HepG2 (cell line): ENCODE data around the gene ZFP36L2. TPM values are rescaled to one million over a fixed set of nuclear protein-coding genes. Genes with fewer than 3 reads are reported as not detected.

Source experiments
- EZH2 ChIP-seq: conservative IDR thresholded peaks from 2 replicates; pipeline ENCODE4 v1.6.1; 2012; ENCODE audit warnings: mild to moderate bottlenecking, low read depth, low read length, moderate library complexity
- FOXM1 ChIP-seq: sonication (generic); formaldehyde crosslinking; IDR thresholded peaks from 2 replicates; pipeline ENCODE4 v1.5.0; 2020; ENCODE audit warnings: missing genetic modification reagents
- GABPA ChIP-seq, 2 experiments: IDR thresholded peaks; 2 replicates each; pipeline ENCODE4 v1.6.1; 2011 to 2016; ENCODE audit warnings: low read depth in 2 of 2, low read length in 1 of 2, missing biosample characterization in 1 of 2, missing genetic modification characterization in 1 of 2
- GLI4 ChIP-seq: sonication (generic); formaldehyde crosslinking; IDR thresholded peaks from 2 replicates; pipeline ENCODE4 v1.5.1; 2020; ENCODE audit warnings: missing genetic modification reagents, mild to moderate bottlenecking, moderate library complexity, borderline replicate concordance
- HES4 ChIP-seq: sonication (generic); formaldehyde crosslinking; IDR thresholded peaks from 2 replicates; pipeline ENCODE4 v1.9.0; 2021; ENCODE audit warnings: mild to moderate bottlenecking, missing genetic modification reagents, borderline replicate concordance
- IRF9 ChIP-seq: sonication (generic); formaldehyde crosslinking; IDR thresholded peaks from 2 replicates; pipeline ENCODE4 v1.8.0; 2022; ENCODE audit warnings: missing genetic modification reagents, mild to moderate bottlenecking, borderline replicate concordance
- IRX3 ChIP-seq: sonication (generic); formaldehyde crosslinking; IDR thresholded peaks from 2 replicates; pipeline ENCODE4 v1.8.1; 2023; ENCODE audit warnings: mild to moderate bottlenecking, low read depth, missing genetic modification reagents, borderline replicate concordance
- MATR3 ChIP-seq: sonication (generic); formaldehyde crosslinking; IDR thresholded peaks from 2 replicates; pipeline ENCODE4 v1.4.0; 2020; ENCODE audit warnings: missing genetic modification reagents
- MED8 ChIP-seq: sonication (generic); formaldehyde crosslinking; IDR thresholded peaks from 2 replicates; pipeline ENCODE4 v1.8.1; 2023; ENCODE audit warnings: mild to moderate bottlenecking, missing genetic modification reagents; ENCODE audit not compliant: insufficient replicate concordance
- PAX8 ChIP-seq: sonication (generic); formaldehyde crosslinking; IDR thresholded peaks from 2 replicates; pipeline ENCODE4 v1.8.0; 2022; ENCODE audit warnings: mild to moderate bottlenecking, missing genetic modification reagents, borderline replicate concordance
- SP5 ChIP-seq: IDR thresholded peaks from 2 replicates; pipeline ENCODE4 v1.6.1; 2016; ENCODE audit warnings: low read depth, borderline replicate concordance
- STAT6 ChIP-seq: sonication (generic); formaldehyde crosslinking; IDR thresholded peaks from 2 replicates; pipeline ENCODE4 v1.4.0; 2020; ENCODE audit warnings: missing genetic modification reagents, mild to moderate bottlenecking, borderline replicate concordance
- TFDP2 ChIP-seq: sonication (generic); formaldehyde crosslinking; IDR thresholded peaks from 2 replicates; pipeline ENCODE4 v1.4.0; 2020; ENCODE audit warnings: missing genetic modification reagents
- ZBTB4 ChIP-seq: sonication (generic); formaldehyde crosslinking; IDR thresholded peaks from 2 replicates; pipeline ENCODE4 v1.4.0; 2020; ENCODE audit warnings: missing genetic modification reagents, mild to moderate bottlenecking, borderline replicate concordance
- ZFY ChIP-seq: sonication (generic); formaldehyde crosslinking; IDR thresholded peaks from 2 replicates; pipeline ENCODE4 v1.4.0; 2020; ENCODE audit warnings: missing genetic modification reagents
- ZNF207 ChIP-seq: fragments of 450-650 bp; IDR thresholded peaks from 2 replicates; pipeline ENCODE4 v1.6.1; 2016; ENCODE audit warnings: antibody characterized with exemption, borderline replicate concordance
- ZNF24 ChIP-seq: fragments of 450-650 bp; IDR thresholded peaks from 2 replicates; pipeline ENCODE4 v1.6.1; 2017; ENCODE audit warnings: antibody characterized with exemption, mild to moderate bottlenecking
- ZNF337 ChIP-seq: sonication (generic); formaldehyde crosslinking; IDR thresholded peaks from 2 replicates; pipeline ENCODE4 v1.5.1; 2020; ENCODE audit warnings: missing genetic modification reagents, low read depth, mild to moderate bottlenecking, borderline replicate concordance
- ZNF577 ChIP-seq: sonication (generic); formaldehyde crosslinking; IDR thresholded peaks from 2 replicates; pipeline ENCODE4 v1.4.0; 2020; ENCODE audit warnings: mild to moderate bottlenecking, low read depth, missing genetic modification reagents, borderline replicate concordance
- ZNF740 ChIP-seq: sonication (generic); formaldehyde crosslinking; IDR thresholded peaks from 2 replicates; pipeline ENCODE4 v1.4.0; 2020; ENCODE audit warnings: missing genetic modification reagents
- ZSCAN20 ChIP-seq: sonication (generic); formaldehyde crosslinking; IDR thresholded peaks from 2 replicates; pipeline ENCODE4 v1.4.0; 2020; ENCODE audit warnings: missing genetic modification reagents, mild to moderate bottlenecking, borderline replicate concordance
- polyA plus RNA-seq, 8 experiments: library from polyadenylated mRNA; depleted of rRNA in 3 of 8; stranded (reverse) in 7 of 8; unstranded in 1 of 8; fragments of >200 nt; fragmentation: Illumina TruSeq in 4 of 8; extraction: Trizol in 4 of 8; gene quantifications; 2 replicates each; pipeline versions ENCODE4 v1.2.1 to v1.2.3, GENCODE V29; 2011 to 2016; ENCODE audit warnings: low read depth in 4 of 8, missing spikeins in 1 of 8, mixed read lengths in 1 of 8; ENCODE audit not compliant: insufficient read depth in 1 of 8
- total RNA-seq, 5 experiments: library from RNA; depleted of rRNA; stranded (reverse); fragments of >200 nt; fragmentation: Illumina TruSeq; extraction: Trizol; gene quantifications; 2 replicates each; pipeline ENCODE4 v1.2.3, GENCODE V29; 2016; ENCODE audit warnings: low read depth in 1 of 5

The ZFP36L2 gene
- total and polyA plus RNA-seq, 2 of the 13 experiments (the other 11 are each of a cell fraction or from before 2014, with no cell fraction given): 11.2 to 21.8 TPM

GRCh38 chr2:43224571-43225092 is 1.8 kb downstream of the ZFP36L2 start (continued):
- peak; percentile 24; the same call in 1 of the 2 replicates for TF ChIP-seq PAX8 (CRISPR knock-in tag)
- TF ChIP-seq GABPA (IDR thresholded peaks at IDR 0.05; ENCODE audit: low read depth, low read length): no peak
- no peak for TF ChIP-seq GABPA (CRISPR knock-in tag; IDR thresholded peaks at IDR 0.05; ENCODE audit: low read depth)
- TF ChIP-seq ZSCAN20 (CRISPR knock-in tag): no peak
- no peak for TF ChIP-seq MED8 (CRISPR knock-in tag)
- TF ChIP-seq FOXM1 (CRISPR knock-in tag): no peak
- no peak for TF ChIP-seq ZBTB4 (CRISPR knock-in tag)
- no peak for TF ChIP-seq ZNF740 (CRISPR knock-in tag)
- TF ChIP-seq STAT6 (CRISPR knock-in tag): no peak
- TF ChIP-seq HES4: peak; percentile 26; the same call in 1 of the 2 replicates
- TF ChIP-seq TFDP2: no peak; the same call in 1 of the 2 replicates
- no peak for TF ChIP-seq ZNF207
- TF ChIP-seq ZNF577 (CRISPR knock-in tag): no peak
- TF ChIP-seq GLI4 (CRISPR knock-in tag): no peak
- no peak for TF ChIP-seq SP5 (CRISPR knock-in tag)
- TF ChIP-seq ZFY (CRISPR knock-in tag): peak; percentile 55; the same call in 1 of the 2 replicates
- no peak for TF ChIP-seq EZH2
- TF ChIP-seq ZNF337 (CRISPR knock-in tag): no peak
- TF ChIP-seq IRX3: no peak
- no peak for TF ChIP-seq ZNF24
- no peak for TF ChIP-seq MATR3 (CRISPR knock-in tag)
- no peak for TF ChIP-seq IRF9 (CRISPR knock-in tag)
